ENCODE measurements around the gene RESP18.

DNA sequence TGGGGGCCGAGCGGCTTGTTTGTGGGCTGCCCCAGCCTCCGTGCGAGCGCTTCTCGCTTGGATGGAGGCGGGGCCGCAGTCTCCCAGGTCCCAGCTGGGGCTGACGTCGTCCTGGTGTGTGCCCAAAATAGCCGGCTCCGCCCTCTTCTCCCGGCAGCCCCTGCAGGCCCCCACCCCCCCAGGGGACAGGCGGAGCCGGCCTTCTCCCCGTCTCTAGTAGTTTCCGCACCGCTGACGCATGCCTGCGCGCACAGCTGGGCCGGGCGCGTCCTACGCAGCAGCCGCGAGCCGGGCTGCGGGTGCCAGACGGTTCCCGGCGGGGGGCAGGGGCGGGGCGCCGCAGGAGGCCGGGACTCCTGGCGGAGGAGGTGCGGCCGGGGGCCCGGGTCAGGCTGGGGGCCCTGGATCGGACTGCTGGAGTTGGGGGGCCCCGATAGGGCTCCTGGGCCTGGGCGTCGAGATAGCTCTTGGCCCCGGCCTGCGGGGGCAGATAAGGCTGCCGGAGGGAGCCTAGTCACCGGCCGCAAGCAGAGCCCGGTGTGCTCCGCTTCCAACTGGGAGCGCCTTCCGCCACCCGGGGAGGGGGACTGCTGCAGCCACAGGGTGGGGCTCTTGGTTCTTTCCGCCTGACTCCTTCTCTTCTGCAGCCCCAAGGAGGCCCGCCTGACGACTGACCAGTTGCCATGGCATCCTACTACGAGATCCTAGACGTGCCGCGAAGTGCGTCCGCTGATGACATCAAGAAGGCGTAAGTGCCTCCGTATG lies 53.2 kb downstream of the RESP18 start, which contains the start of gene DNAJB2:
- TF ChIP-seq, protein P1, sequence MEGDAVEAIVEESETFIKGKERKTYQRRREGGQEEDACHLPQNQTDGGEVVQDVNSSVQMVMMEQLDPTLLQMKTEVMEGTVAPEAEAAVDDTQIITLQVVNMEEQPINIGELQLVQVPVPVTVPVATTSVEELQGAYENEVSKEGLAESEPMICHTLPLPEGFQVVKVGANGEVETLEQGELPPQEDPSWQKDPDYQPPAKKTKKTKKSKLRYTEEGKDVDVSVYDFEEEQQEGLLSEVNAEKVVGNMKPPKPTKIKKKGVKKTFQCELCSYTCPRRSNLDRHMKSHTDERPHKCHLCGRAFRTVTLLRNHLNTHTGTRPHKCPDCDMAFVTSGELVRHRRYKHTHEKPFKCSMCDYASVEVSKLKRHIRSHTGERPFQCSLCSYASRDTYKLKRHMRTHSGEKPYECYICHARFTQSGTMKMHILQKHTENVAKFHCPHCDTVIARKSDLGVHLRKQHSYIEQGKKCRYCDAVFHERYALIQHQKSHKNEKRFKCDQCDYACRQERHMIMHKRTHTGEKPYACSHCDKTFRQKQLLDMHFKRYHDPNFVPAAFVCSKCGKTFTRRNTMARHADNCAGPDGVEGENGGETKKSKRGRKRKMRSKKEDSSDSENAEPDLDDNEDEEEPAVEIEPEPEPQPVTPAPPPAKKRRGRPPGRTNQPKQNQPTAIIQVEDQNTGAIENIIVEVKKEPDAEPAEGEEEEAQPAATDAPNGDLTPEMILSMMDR (IDR thresholded peaks at IDR 0.05), result peak in 1 of 4 donors; percentile 5
- TF ChIP-seq POLR2A (IDR thresholded peaks at IDR 0.05), result peak; percentile 96

Data from right lobe of liver (tissue), 4 donors.